Effector memory CD8-positive, alpha-beta T cell (primary cell): ENCODE results near the gene ANO10.
A peak's percentile ranks its signal among the peaks of the same experiment; 100 is the strongest.

Experiments used
- ATAC-seq: fragments of 150-1000 bp; cut with Tn5 transposase; replicated peaks from 2 replicates; pipeline ENCODE4 v1.10.0; 2021; ENCODE audit warnings: mild to moderate bottlenecking, moderate library complexity
- DNase-seq, 3 experiments: peaks; one replicate each; pipeline ENCODE4 v3.0.0; 2021
- H3K27ac Mint-ChIP-seq, 2 donors: one replicate each; pipeline ENCODE4 v1.8.0; 2022; ENCODE audit warnings: mild to moderate bottlenecking in 2 of 2, mixed read lengths in 2 of 2, moderate library complexity in 2 of 2
- H3K27me3 Mint-ChIP-seq, 2 donors: one replicate each; pipeline ENCODE4 v1.8.0; 2022; ENCODE audit warnings: mixed read lengths in 2 of 2
- H3K36me3 Mint-ChIP-seq: one replicate; pipeline ENCODE4 v1.8.0; 2022; ENCODE audit warnings: mild to moderate bottlenecking, moderate library complexity, mixed read lengths; ENCODE audit not compliant: insufficient read depth
- H3K4me1 Mint-ChIP-seq, 2 donors: one replicate each; pipeline ENCODE4 v1.8.0; 2022; ENCODE audit warnings: low read depth in 2 of 2, mixed read lengths in 2 of 2
- H3K4me3 Mint-ChIP-seq, 2 donors: one replicate each; pipeline ENCODE4 v1.8.0; 2022; ENCODE audit warnings: mild to moderate bottlenecking in 2 of 2, mixed read lengths in 2 of 2, moderate library complexity in 2 of 2
- H3K9me3 Mint-ChIP-seq, 2 donors: one replicate each; pipeline ENCODE4 v1.8.0; 2022; ENCODE audit warnings: mixed read lengths in 2 of 2

Gene ANO10

GRCh38 chr3:43418601-43419272, 203.1 kb downstream of the ANO10 start:
- H3K9me3 Mint-ChIP-seq, result no peaks in the 10 kb centered on the region
- peaks cover 2 to 5% of the 10 kb centered on the region in 2 donors for H3K4me1 Mint-ChIP-seq
- H3K27me3 Mint-ChIP-seq, result no peaks in the 10 kb centered on the region
- ATAC-seq (no peak), DNase-seq (no peak)
- no peak overlapping the region for H3K27ac Mint-ChIP-seq
- no peak overlapping the region for H3K4me3 Mint-ChIP-seq
- no peaks in the 10 kb centered on the region for H3K36me3 Mint-ChIP-seq

GRCh38 chr3:43417133-43417532, 204.7 kb downstream of the ANO10 start:
- no peaks in the 10 kb centered on the region for H3K36me3 Mint-ChIP-seq

GRCh38 chr3:43415088-43415487, 206.7 kb downstream of the ANO10 start:
- Mint-ChIP-seq H3K27me3 (no peaks in the 10 kb centered on the region), H3K9me3 (no peaks in the 10 kb centered on the region), H3K4me1 (peaks cover 13 to 16% of the 10 kb centered on the region in 2 donors), H3K36me3 (no peaks in the 10 kb centered on the region), H3K27ac (peak overlapping the region in 1 of 2 donors; percentile 32), H3K4me3 (no peak overlapping the region)
- ATAC-seq (no peak), DNase-seq (no peak)

More at GRCh38 chr3:43417133-43417532, 204.7 kb downstream of the ANO10 start:
- Mint-ChIP-seq H3K4me3 (no peak overlapping the region), H3K27ac (no peak overlapping the region), H3K27me3 (no peaks in the 10 kb centered on the region), H3K4me1 (peaks cover 12 to 16% of the 10 kb centered on the region in 2 donors), H3K9me3 (no peaks in the 10 kb centered on the region)
- ATAC-seq (no peak), DNase-seq (no peak)

- Mint-ChIP-seq H3K27ac (peak overlapping the region in 1 of 2 donors; percentile 63), H3K27me3 (no peaks in the 10 kb centered on the region), H3K4me3 (no peak overlapping the region), H3K9me3 (no peaks in the 10 kb centered on the region), H3K36me3 (no peaks in the 10 kb centered on the region), H3K4me1 (peaks cover 13 to 16% of the 10 kb centered on the region in 2 donors)
- ATAC-seq (no peak), DNase-seq (no peak)
Observed at GRCh38 chr3:43413676-43414368, 208.0 kb downstream of the ANO10 start.

DNA sequence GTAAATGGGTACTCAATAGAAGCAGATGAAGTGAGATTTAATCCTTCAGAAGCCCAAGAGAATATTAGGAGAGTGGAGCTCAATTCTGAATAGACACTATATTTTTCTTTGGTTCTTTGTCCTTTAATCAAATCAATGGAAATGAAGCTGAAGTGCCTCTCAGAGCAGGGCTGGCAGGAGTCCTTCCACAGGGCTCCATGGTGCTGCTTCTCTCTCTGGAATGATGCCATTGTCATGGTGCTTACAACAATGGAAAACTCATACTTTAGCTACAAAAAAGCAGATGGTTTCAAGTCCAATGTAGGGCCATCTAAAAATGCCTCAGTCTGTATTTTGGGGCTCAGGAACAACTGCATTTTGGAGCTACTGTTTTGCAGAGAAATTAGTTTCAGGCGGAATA, 210.4 kb downstream of the ANO10 start:
- DNase-seq (no peak), ATAC-seq (no peak)
- Mint-ChIP-seq H3K4me1 (peaks cover 13 to 16% of the 10 kb centered on the region in 2 donors), H3K4me3 (no peak overlapping the region), H3K36me3 (no peaks in the 10 kb centered on the region), H3K27ac (no peak overlapping the region), H3K27me3 (no peaks in the 10 kb centered on the region), H3K9me3 (no peaks in the 10 kb centered on the region)

- Mint-ChIP-seq H3K36me3 (no peaks in the 10 kb centered on the region), H3K4me3 (no peak overlapping the region), H3K9me3 (no peaks in the 10 kb centered on the region), H3K4me1 (peaks cover 13 to 16% of the 10 kb centered on the region in 2 donors), H3K27ac (no peak overlapping the region), H3K27me3 (no peaks in the 10 kb centered on the region)
- DNase-seq (no peak), ATAC-seq (no peak)
Observed at GRCh38 chr3:43410592-43410991, 211.2 kb downstream of the ANO10 start.

DNA sequence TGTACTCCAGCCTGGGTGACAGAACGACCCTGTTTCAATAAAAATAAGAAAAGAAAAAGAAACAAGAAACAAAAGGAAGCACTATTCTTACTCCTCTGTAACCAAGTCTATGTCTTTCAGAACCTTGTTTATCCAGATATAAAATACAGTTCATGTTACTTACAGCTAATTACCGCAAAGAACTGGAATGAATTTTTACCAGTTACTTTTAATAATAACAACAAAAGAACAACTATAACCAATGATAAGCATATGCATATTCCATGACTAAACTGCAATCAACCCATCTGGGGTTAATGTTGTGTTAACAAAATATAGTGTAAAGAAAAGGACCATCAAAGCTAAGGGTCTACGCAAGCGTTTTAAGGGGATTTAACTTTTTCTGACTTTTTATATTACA, 212.3 kb downstream of the ANO10 start:
- peaks cover 13 to 16% of the 10 kb centered on the region in 2 donors for H3K4me1 Mint-ChIP-seq
- H3K4me3 Mint-ChIP-seq, result no peak overlapping the region
- H3K27ac Mint-ChIP-seq, result peak overlapping the region in 1 of 2 donors; percentile 28
- DNase-seq (no peak), ATAC-seq (no peak)
- H3K36me3 Mint-ChIP-seq, result no peaks in the 10 kb centered on the region
- no peaks in the 10 kb centered on the region for H3K27me3 Mint-ChIP-seq
- no peaks in the 10 kb centered on the region for H3K9me3 Mint-ChIP-seq

GRCh38 chr3:43406643-43407023, 215.2 kb downstream of the ANO10 start:
- no peaks in the 10 kb centered on the region for H3K4me1 Mint-ChIP-seq
- H3K4me3 Mint-ChIP-seq, result no peak overlapping the region
- ATAC-seq, result no peak
- no peaks in the 10 kb centered on the region for H3K27me3 Mint-ChIP-seq
- no peaks in the 10 kb centered on the region for H3K9me3 Mint-ChIP-seq
- peak overlapping the region in 1 of 2 donors; percentile 72 for H3K27ac Mint-ChIP-seq
- H3K36me3 Mint-ChIP-seq, result no peaks in the 10 kb centered on the region
- DNase-seq, result no peak

GRCh38 chr3:43405888-43406642, 215.7 kb downstream of the ANO10 start:
- H3K4me3 Mint-ChIP-seq, result no peak overlapping the region
- ATAC-seq, result no peak
- no peak for DNase-seq
- H3K4me1 Mint-ChIP-seq, result no peaks in the 10 kb centered on the region
- no peaks in the 10 kb centered on the region for H3K36me3 Mint-ChIP-seq
- H3K9me3 Mint-ChIP-seq, result no peaks in the 10 kb centered on the region
- no peaks in the 10 kb centered on the region for H3K27me3 Mint-ChIP-seq
- H3K27ac Mint-ChIP-seq, result no peak overlapping the region

DNA sequence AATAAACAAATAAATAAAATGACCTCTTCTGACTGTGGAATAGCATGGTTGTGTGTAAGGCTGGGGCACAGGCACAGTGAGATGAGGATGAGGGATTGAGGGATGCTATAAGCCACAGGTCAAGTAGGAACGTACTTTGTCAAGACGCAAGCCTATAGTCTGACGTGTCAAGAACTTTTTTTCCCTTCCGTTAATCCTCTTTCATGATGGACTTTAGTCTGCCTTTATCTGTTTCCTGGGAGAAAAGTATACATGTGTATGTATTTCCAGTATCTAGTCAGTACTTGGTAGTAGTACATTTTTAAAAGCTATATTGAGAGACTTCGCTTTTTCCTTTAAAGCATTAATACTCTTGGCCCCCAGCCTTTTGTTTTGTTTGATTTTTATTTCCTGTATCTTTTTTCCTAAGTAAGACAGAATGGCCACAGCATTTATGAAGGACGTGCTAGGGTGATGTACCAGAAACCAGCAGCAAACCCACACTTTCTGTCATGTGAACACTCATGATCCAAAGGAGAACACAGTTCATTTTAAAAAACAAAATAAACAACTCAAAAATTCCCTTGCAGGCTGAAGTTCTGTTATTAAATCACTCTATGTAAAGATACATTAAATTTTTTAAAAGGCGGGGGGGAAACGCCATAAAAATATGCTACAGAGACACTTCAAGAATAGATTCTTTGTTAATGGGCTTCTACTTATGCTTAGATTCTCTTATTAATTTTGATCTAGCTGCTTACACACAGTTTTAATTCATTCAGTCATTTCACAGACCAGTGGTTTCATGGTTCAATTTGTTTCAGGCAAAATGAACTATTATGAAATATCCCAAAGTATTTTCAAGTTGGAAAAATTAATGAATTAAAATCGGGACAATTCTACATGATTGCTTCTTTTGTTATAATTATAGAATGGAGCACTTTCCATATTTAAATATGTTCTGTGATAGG, 220.8 kb downstream of the ANO10 start:
- H3K4me1 Mint-ChIP-seq, result peaks cover 3 to 6% of the 10 kb centered on the region in 2 donors
- no peak overlapping the region for H3K4me3 Mint-ChIP-seq
- H3K27me3 Mint-ChIP-seq, result no peaks in the 10 kb centered on the region
- peaks cover 8% of the 10 kb centered on the region for H3K36me3 Mint-ChIP-seq
- DNase-seq (no peak), ATAC-seq (no peak)
- H3K9me3 Mint-ChIP-seq, result no peaks in the 10 kb centered on the region
- no peak overlapping the region for H3K27ac Mint-ChIP-seq

DNA sequence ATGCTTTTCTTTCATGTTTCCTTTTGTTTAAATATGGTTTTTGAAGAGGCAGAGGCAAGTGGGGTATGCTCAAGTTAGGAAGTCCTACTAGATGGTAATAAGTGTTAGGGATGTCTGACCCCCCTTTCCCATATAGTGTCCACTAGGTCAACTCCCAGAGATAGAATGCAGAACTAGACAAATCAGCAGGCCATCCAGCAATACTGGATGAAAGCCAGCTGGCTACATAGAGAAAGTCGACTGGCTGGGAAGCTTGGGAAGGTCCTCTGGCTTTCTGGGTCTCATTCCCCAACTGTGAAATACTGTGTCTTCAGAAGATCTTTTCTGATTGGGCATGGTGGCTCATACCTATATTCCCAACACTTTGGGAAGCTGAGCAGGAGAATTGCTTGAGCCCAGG, 221.6 kb downstream of the ANO10 start:
- H3K36me3 Mint-ChIP-seq, result peaks cover 8% of the 10 kb centered on the region
- H3K4me1 Mint-ChIP-seq, result peaks cover 3 to 6% of the 10 kb centered on the region in 2 donors
- no peaks in the 10 kb centered on the region for H3K9me3 Mint-ChIP-seq
- H3K27me3 Mint-ChIP-seq, result no peaks in the 10 kb centered on the region
- DNase-seq, result no peak
- H3K27ac Mint-ChIP-seq, result peak overlapping the region in 1 of 2 donors; percentile 54
- ATAC-seq, result no peak
- no peak overlapping the region for H3K4me3 Mint-ChIP-seq

DNA sequence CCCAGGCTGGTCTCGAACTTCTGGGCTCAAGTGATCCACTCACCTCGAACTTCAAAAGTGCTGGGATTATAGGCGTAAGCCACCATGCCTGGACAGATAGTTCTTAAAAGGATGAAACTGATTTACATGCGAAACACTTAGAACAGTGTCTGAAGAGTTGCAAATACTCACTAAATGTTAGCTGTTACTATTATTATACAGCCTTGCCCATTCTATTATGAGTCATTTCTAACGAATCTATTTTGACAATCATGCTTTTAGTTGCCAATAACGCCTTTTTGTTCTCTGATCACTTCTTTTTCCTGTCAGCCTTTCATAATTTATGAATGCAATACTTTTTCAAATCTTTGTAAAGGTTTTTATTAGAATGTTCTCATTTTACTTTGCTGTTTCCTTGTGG, 222.8 kb downstream of the ANO10 start:
- no peak overlapping the region for H3K27ac Mint-ChIP-seq
- no peaks in the 10 kb centered on the region for H3K9me3 Mint-ChIP-seq
- H3K27me3 Mint-ChIP-seq, result no peaks in the 10 kb centered on the region
- no peak for DNase-seq
- peaks cover 8% of the 10 kb centered on the region for H3K36me3 Mint-ChIP-seq
- no peak for ATAC-seq
- H3K4me1 Mint-ChIP-seq, result peaks cover 8 to 12% of the 10 kb centered on the region in 2 donors
- H3K4me3 Mint-ChIP-seq, result no peak overlapping the region

GRCh38 chr3:43394041-43394554, 227.7 kb downstream of the ANO10 start:
- no peak for DNase-seq
- Mint-ChIP-seq H3K9me3 (peaks cover 0 to 2% of the 10 kb centered on the region in 2 donors), H3K4me3 (no peak overlapping the region), H3K27me3 (no peaks in the 10 kb centered on the region), H3K36me3 (peaks cover 12% of the 10 kb centered on the region), H3K4me1 (peaks cover 32 to 37% of the 10 kb centered on the region in 2 donors), H3K27ac (peak overlapping the region; percentile 30 to 62)
- ATAC-seq, result no peak
